ENCODE measurements around the gene NAGLU.

DNA sequence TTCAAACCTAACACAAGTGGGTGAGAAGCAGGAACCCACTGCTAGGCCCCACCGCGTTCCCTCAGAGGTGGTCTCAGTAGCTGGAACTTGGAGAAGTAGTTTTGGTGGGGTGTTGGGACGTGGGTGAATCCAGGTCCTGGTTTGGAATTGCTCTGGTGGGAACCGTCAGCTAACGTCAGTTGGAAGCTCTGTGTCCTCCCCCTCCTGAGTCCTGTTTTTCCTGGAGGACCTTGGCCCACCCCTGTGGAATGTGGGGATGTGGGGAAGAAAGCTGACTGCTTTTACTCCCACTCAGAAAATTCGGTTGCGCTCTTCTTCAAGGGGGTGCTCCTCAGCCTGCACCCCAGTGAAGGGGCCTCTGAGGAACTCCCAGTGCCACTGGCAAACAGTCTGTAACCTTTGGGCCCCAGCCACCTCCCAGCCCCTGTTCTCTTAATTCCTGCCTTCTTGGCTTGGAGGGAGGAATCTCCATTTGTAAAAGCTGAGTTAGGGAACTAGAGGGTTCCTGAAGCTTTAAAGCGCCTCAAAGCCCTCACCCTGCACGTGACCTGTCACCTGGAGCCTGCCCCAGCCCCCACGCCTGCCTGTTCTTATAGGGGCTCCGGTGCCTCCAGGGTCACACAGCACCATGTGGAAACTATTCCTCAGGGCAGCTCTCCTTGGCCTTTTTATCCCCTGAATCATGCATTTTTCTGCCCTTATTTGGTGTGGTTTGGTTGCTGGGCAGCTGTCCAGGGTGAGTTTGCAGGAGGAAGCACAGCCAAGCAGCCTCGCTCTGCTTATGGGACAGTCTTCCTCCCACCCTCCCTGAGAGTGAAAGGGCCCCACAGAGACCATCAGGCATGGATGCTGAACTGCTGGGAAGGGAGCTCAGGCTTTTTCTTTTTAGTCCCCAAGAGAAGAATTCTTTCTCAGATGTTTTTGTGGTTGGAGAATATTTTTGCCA is 16.2 kb upstream of the NAGLU start:
- TF ChIP-seq CTCF (IDR thresholded peaks at IDR 0.05) (no peak), POLR2A (IDR thresholded peaks at IDR 0.05) (peak in 1 of 2 donors; percentile 21)

Measured in heart left ventricle (tissue), 13 donors.